GM23248 (cell line): ENCODE measurements around the gene RARS1. TPM values are rescaled to one million over a fixed set of nuclear protein-coding genes. Genes with fewer than 3 reads are reported as not detected.

ENCODE experiments used
- DNase-seq: peaks from one replicate; pipeline ENCODE4 v3.0.0-alpha.2; 2015
- H2AFZ ChIP-seq: fragments of 200-600 bp; sonication (generic); 2 replicates; pipeline ENCODE4 v1.6.1; 2016; ENCODE audit warnings: antibody characterized with exemption
- H3F3A ChIP-seq: fragments of 200-600 bp; sonication (generic); 2 replicates; pipeline ENCODE4 v1.6.1; 2016; ENCODE audit warnings: mild to moderate bottlenecking, antibody characterized with exemption, mixed run types; ENCODE audit not compliant: insufficient read depth
- H3K27ac ChIP-seq: fragments of 200-600 bp; sonication (generic); 2 replicates; pipeline ENCODE4 v1.5.1; 2016; ENCODE audit warnings: mild to moderate bottlenecking
- H3K27me3 ChIP-seq: fragments of 200-600 bp; sonication (generic); replicated peaks from 2 replicates; pipeline ENCODE4 v1.6.1; 2016; ENCODE audit warnings: mild to moderate bottlenecking; ENCODE audit not compliant: insufficient read depth
- H3K36me3 ChIP-seq: fragments of 200-600 bp; sonication (generic); 2 replicates; pipeline ENCODE4 v1.6.1; 2016; ENCODE audit warnings: low read depth, mild to moderate bottlenecking
- H3K4me1 ChIP-seq: fragments of 200-600 bp; sonication (generic); 2 replicates; pipeline ENCODE4 v1.6.1; 2016; ENCODE audit warnings: mild to moderate bottlenecking; ENCODE audit not compliant: insufficient read depth
- H3K4me2 ChIP-seq: fragments of 200-600 bp; sonication (generic); one replicate; pipeline ENCODE4 v1.6.1; 2016; ENCODE audit warnings: mild to moderate bottlenecking; ENCODE audit not compliant: unreplicated experiment
- H3K4me3 ChIP-seq: fragments of 200-600 bp; sonication (generic); 2 replicates; pipeline ENCODE4 v1.5.1; 2016; ENCODE audit warnings: mild to moderate bottlenecking
- H3K79me2 ChIP-seq: fragments of 200-600 bp; sonication (generic); 2 replicates; pipeline ENCODE4 v1.6.1; 2016; ENCODE audit warnings: mild to moderate bottlenecking; ENCODE audit not compliant: insufficient read depth
- H3K9ac ChIP-seq: fragments of 200-600 bp; sonication (generic); 2 replicates; pipeline ENCODE4 v1.6.1; 2016; ENCODE audit warnings: mild to moderate bottlenecking
- H3K9me2 ChIP-seq: fragments of 200-600 bp; sonication (generic); 2 replicates; pipeline ENCODE4 v1.6.1; 2016; ENCODE audit warnings: mixed run types, mild to moderate bottlenecking, moderate library complexity; ENCODE audit not compliant: insufficient read depth
- H3K9me3 ChIP-seq: fragments of 200-600 bp; sonication (generic); one replicate; pipeline ENCODE4 v1.6.1; 2017; ENCODE audit warnings: low read depth
- H4K20me1 ChIP-seq: fragments of 200-600 bp; sonication (generic); 2 replicates; pipeline ENCODE4 v1.6.0; 2016; ENCODE audit not compliant: insufficient read depth
- EZH2 ChIP-seq: fragments of 200-600 bp; sonication (generic); IDR thresholded peaks from 2 replicates; pipeline ENCODE4 v1.6.1; 2018; ENCODE audit warnings: antibody characterized with exemption, mild to moderate bottlenecking; ENCODE audit not compliant: insufficient read depth, poor library complexity, severe bottlenecking
- EZH2phosphoT487 ChIP-seq: fragments of 200-600 bp; sonication (generic); IDR thresholded peaks from 2 replicates; pipeline ENCODE4 v1.6.1; 2018; ENCODE audit warnings: antibody characterized with exemption, moderate library complexity, mild to moderate bottlenecking, low read depth; ENCODE audit not compliant: insufficient read depth
- WGBS, 2 experiments: methylation state at CpG; one replicate each; pipeline ENCODE4 v1.1.6; 2015 to 2017; ENCODE audit warnings: low lambda C conversion rate in 2 of 2, low coverage in 1 of 2; ENCODE audit errors: missing lambda C conversion rate in 2 of 2; 5-methylcytosine and 5-hydroxymethylcytosine counted together
- in situ Hi-C: fragments of 300-500 bp; cut with MboI; formaldehyde crosslinking; loops from 2 replicates; pipeline ENCODE4 v1.15.0; 2020
- polyA plus RNA-seq: library from polyadenylated mRNA; unstranded; fragments of >200 nt; fragmentation: Nextera tagmentation; extraction: Ambion mirVana; gene quantifications from 2 replicates; pipeline ENCODE4 v1.2.1, GENCODE V29; 2016
- total RNA-seq: library from RNA; depleted of rRNA; stranded (reverse); fragments of >200 nt; shearing (Covaris generic); gene quantifications from 2 replicates; pipeline ENCODE4 v1.2.3, GENCODE V29; 2014

The RARS1 gene
- total and polyA plus RNA-seq, 2 experiments from 2014 or later = 118 to 180 TPM

DNA sequence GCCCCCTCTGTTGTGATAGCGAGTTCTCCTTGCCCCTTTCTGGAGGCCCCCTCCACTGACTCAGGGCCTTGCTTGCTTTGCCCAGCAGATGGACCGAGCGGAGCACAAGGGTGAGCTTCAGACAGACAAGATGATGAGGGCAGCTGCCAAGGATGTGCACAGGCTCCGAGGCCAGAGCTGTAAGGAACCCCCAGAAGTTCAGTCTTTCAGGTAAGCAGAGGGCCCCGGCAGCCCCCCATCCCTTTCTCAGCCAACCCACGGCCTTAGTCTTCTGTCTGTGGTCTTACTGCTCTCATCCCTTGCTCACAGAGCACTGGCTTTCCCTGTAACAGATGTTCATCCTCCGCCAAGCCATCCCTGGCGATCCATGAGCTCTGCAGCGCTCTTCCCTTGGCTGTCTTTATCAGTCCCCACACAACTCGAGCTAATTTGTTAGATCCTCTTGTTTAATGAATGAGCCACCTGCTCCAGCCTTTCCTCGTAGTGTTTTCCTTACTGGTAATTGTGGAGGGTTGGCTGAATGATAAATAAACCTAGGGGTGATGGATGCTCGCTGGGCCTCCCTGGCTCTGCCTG is 18.4 kb upstream of the RARS1 start:
- Histone ChIP-seq H4K20me1 (no peaks in the 10 kb centered on the region), H3K9ac (no peak overlapping the region), H3K9me3 (no peaks in the 10 kb centered on the region), H3K4me3 (no peak overlapping the region), H3K4me1 (peaks cover 32% of the 10 kb centered on the region), H3K79me2 (no peaks in the 10 kb centered on the region), H2AFZ (no peak overlapping the region), H3K27ac (no peak overlapping the region), H3K27me3 (no peaks in the 10 kb centered on the region), H3K4me2 (no peak overlapping the region), H3K36me3 (no peaks in the 10 kb centered on the region), H3K9me2 (no peaks in the 10 kb centered on the region), H3F3A (peaks cover 26% of the 10 kb centered on the region)
- DNase-seq = no peak
- WGBS, 2 experiments = 85 to 89% methylated on average over 12 of the region's 12 CpGs
- TF ChIP-seq EZH2phosphoT487 (no peak), EZH2 (no peak)
- in situ Hi-C loops = no loop called here

DNA sequence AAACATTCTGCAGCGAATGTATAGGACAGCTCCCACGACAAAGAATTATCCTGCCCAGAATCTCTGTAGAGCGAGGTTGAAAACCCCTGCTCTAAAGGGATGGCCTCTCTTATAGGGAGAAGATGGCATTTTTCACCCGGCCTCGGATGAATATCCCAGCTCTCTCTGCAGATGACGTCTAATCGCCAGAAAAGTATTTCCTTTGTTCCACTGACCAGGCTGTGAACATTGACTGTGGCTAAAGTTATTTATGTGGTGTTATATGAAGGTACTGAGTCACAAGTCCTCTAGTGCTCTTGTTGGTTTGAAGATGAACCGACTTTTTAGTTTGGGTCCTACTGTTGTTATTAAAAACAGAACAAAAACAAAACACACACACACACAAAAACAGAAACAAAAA is 17.4 kb upstream of the RARS1 start:
- Histone ChIP-seq H3K4me2 (peak overlapping the region; percentile 8), H4K20me1 (no peaks in the 10 kb centered on the region), H2AFZ (no peak overlapping the region), H3K27ac (peak overlapping the region; percentile 46), H3K27me3 (no peaks in the 10 kb centered on the region), H3K36me3 (no peaks in the 10 kb centered on the region), H3K4me1 (peaks cover 35% of the 10 kb centered on the region), H3K79me2 (no peaks in the 10 kb centered on the region), H3K4me3 (no peak overlapping the region), H3K9me3 (no peaks in the 10 kb centered on the region), H3F3A (peaks cover 34% of the 10 kb centered on the region), H3K9ac (0 out of 2 replicates have a peak overlapping the region, but pooled peaks have one; percentile 10), H3K9me2 (no peaks in the 10 kb centered on the region)
- in situ Hi-C loops = no loop called here
- DNase-seq = peak; percentile 86
- TF ChIP-seq EZH2 (no peak), EZH2phosphoT487 (no peak)
- WGBS, 2 experiments = 30 to 38% methylated on average over 8 of the region's 8 CpGs

DNA sequence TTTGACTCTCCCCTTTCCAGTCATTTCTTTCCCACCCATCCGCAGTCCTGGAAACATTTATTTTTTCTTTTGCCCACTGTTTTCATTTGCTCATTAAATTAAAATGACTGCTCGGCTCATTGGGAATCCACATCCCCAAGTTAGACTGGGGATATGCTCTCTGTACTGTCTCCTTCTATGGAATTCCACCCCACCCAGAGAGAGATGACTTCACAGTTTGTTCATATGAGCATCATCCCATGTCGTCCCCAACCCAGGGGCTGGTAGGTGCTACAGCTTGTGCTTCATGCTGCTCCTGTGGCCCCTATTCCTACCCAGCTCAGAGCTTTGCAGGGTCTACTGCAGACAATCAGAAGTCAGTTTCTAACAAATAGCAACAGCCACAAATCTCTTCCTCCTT is 16.5 kb upstream of the RARS1 start:
- no peaks in the 10 kb centered on the region for H4K20me1 ChIP-seq
- in situ Hi-C loops = no loop called here
- H3K4me3 ChIP-seq = no peak overlapping the region
- H3K9me3 ChIP-seq = no peaks in the 10 kb centered on the region
- no peak overlapping the region for H3K27ac ChIP-seq
- no peak overlapping the region for H2AFZ ChIP-seq
- no peaks in the 10 kb centered on the region for H3K27me3 ChIP-seq
- no peak overlapping the region for H3K9ac ChIP-seq
- WGBS, 2 experiments = 53 to 67% methylated on average over 3 of the region's 3 CpGs
- H3F3A ChIP-seq = peaks cover 34% of the 10 kb centered on the region
- H3K4me1 ChIP-seq = peaks cover 35% of the 10 kb centered on the region
- peak; percentile 41 for DNase-seq
- TF ChIP-seq EZH2phosphoT487 = no peak
- TF ChIP-seq EZH2 = no peak
- no peak overlapping the region for H3K4me2 ChIP-seq
- H3K9me2 ChIP-seq = no peaks in the 10 kb centered on the region
- no peaks in the 10 kb centered on the region for H3K79me2 ChIP-seq
- H3K36me3 ChIP-seq = no peaks in the 10 kb centered on the region

DNA sequence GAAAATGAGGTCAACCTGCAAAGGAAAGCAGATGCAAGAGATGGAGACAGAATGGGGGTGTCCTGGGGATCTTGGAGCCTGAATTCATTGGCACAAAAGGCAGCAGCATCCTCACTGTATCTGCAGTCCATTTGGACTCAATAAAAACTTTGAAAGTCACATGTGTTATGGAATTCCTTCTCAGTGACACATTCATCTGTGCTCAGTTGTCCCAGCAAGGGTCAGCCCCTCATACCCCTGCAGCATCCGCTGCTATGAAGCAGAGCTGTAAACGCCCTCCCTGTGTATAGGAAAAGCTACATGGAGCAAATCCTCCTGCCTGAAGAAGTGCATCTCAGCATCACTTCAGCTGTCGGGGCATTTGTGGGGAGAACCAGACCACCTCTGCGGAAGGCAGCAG is 14.5 kb upstream of the RARS1 start:
- in situ Hi-C loops = no loop called here
- 11 to 12% methylated on average over 4 of the region's 4 CpGs for WGBS, 2 experiments

More for the DNA sequence above, 14.5 kb upstream of the RARS1 start:
- Histone ChIP-seq H3K4me2 (peak overlapping the region; percentile 69), H3K27ac (peak overlapping the region; percentile 75), H3K9me3 (no peaks in the 10 kb centered on the region), H3K79me2 (no peaks in the 10 kb centered on the region), H3K9ac (peak overlapping the region; percentile 67), H2AFZ (peak overlapping the region; percentile 16; the same call in 1 of the 2 replicates), H3F3A (peaks cover 34% of the 10 kb centered on the region), H3K27me3 (no peaks in the 10 kb centered on the region), H3K9me2 (no peaks in the 10 kb centered on the region), H3K36me3 (no peaks in the 10 kb centered on the region), H3K4me1 (peaks cover 35% of the 10 kb centered on the region), H3K4me3 (peak overlapping the region; percentile 47), H4K20me1 (no peaks in the 10 kb centered on the region)
- peak; percentile 71 for DNase-seq
- no peak for TF ChIP-seq EZH2
